ENCODE measurements around the gene SLC17A6.

Gene SLC17A6

DNA sequence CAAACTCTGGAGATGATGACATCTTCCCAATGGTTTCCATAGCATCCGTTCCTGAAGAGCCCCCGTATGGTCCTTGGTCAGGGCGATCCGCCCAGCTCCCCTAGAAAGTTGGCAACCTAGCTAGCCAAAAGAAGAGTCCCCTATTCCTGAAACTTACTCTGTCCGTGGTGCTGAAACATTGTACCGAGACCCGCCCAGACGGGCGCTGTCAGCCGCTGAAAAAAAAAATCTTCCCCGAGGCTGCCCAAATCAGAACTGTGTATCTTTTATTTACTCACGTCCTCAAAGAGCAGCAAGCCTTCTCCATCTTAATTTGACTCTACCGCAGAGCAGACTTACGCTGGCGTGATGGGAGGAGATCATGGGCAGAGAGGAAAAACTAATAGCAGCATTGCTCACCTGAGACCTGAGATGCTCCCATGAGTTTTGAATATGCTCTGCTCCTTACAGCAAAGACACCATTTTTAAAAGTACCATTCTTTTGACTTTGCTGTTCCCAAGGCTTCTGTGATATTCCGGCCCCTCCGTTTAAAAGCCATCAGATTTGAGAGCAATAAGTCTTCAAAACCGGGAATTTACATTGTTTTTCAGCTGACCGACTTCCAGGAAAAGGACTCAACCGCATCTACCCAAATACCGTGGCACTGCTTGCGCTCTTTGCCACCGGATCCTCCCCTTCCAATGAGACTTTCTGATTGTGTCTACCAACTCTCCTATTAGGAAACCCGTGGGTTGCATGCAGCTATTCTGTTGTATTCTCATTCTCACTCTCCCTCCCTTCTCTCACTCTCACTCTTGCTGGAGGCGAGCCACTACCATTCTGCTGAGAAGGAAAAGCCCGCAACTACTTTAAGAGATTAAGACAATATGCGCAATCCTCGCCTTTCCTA, at the start of gene SLC17A6:
Gene SLC17A6 (plus strand): TSS at position 786 of the 890 bp plus-strand sequence. CDS start 153 bp downstream, outside the sequence.
- no peak for DNase-seq (ENCODE audit: low spot score in 2 of 2)
- Mint-ChIP-seq H3K27ac (no peak within 1 kb of the TSS), H3K9me3 (no peaks in the 10 kb centered on the region), H3K4me1 (peaks cover 2% of the 10 kb centered on the region), H3K4me3 (no peak within 1 kb of the TSS), H3K27me3 (peaks cover 29% of the 10 kb centered on the region), H3K36me3 (no peaks in the 10 kb centered on the region)
- ATAC-seq (ENCODE audit: low read depth): no peak

DNA sequence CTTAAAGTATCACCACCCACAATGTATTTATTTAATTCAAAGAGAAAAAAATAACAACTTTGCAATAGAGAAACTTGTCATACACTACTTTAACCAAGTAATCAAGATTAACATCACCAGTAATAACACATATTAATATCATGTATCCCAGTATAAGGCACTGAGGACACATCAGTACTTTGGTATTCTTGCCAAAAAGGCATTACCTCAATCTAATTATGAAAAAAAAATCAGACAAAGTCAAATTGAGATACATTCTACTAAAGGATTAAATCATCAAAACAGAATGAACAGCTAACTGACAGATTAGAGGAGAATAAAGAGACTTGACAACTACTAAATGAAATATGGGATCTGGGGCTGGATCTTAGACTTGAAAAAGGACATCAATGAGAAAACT, 35.8 kb upstream of the SLC17A6 start:
- ATAC-seq (ENCODE audit: low read depth): no peak
- peaks cover 3% of the 10 kb centered on the region for H3K27me3 Mint-ChIP-seq
- no peak overlapping the region for H3K27ac Mint-ChIP-seq
- no peaks in the 10 kb centered on the region for H3K36me3 Mint-ChIP-seq
- no peaks in the 10 kb centered on the region for H3K4me1 Mint-ChIP-seq
- no peaks in the 10 kb centered on the region for H3K9me3 Mint-ChIP-seq
- no peak for DNase-seq (ENCODE audit: low spot score in 2 of 2)
- H3K4me3 Mint-ChIP-seq: no peak overlapping the region

DNA sequence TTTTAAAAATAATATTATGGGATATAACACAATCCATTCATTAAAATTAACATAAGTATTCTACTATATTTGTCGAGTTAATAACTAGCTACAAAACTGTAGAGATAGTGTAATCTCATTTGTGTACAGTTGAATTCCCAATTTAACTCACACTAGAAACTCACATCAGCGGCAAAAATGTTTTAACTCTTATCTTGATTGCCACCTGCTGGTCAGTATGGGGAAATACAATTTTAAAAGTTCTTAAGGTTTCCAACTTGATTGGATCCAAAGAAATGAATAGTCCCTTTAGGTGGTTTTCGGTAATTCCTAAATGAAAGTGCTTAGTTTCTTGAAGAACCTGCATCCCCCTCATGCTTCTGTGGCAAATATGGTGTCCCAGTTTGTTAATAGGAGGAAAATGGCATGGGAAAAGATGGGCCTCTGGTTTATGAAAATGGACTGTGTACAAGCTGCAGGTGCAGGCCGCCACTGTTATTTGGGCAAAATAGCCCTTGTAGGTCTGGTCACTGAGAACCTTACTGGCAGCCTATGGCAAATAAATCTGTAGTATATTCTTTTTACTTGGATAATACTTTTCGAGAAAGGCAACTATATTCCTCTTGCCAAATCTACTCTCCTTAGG, 33.7 kb upstream of the SLC17A6 start:
- Mint-ChIP-seq H3K27me3 (peaks cover 3% of the 10 kb centered on the region), H3K4me3 (no peak overlapping the region), H3K9me3 (no peaks in the 10 kb centered on the region), H3K36me3 (no peaks in the 10 kb centered on the region), H3K4me1 (no peaks in the 10 kb centered on the region), H3K27ac (no peak overlapping the region)
- ATAC-seq (ENCODE audit: low read depth) (no peak), DNase-seq (ENCODE audit: low spot score in 2 of 2) (no peak)

DNA sequence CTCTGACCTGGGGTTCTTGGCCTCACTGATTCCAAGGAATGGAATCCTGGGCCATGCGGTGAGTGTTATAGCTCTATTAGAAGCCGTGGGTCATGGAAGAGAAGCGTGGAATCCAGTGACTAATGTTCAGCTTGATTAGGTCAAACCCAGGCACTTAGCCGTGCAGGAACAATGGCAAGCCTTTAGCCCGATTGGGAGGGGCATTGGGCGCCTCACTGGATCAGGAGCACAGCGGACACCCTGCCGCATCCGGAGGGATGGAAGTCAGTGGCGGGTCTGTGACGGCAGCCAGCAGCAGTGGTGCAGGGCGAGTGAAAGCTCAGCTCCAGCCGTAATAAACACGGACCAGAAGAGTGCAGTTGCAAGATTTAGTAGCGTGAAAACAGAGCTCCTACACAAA, 20.5 kb upstream of the SLC17A6 start:
- Mint-ChIP-seq H3K4me1 (no peaks in the 10 kb centered on the region), H3K9me3 (no peaks in the 10 kb centered on the region), H3K36me3 (no peaks in the 10 kb centered on the region), H3K4me3 (no peak overlapping the region), H3K27ac (no peak overlapping the region), H3K27me3 (peaks cover 4% of the 10 kb centered on the region)
- no peak for ATAC-seq (ENCODE audit: low read depth)
- no peak for DNase-seq (ENCODE audit: low spot score in 2 of 2)

DNA sequence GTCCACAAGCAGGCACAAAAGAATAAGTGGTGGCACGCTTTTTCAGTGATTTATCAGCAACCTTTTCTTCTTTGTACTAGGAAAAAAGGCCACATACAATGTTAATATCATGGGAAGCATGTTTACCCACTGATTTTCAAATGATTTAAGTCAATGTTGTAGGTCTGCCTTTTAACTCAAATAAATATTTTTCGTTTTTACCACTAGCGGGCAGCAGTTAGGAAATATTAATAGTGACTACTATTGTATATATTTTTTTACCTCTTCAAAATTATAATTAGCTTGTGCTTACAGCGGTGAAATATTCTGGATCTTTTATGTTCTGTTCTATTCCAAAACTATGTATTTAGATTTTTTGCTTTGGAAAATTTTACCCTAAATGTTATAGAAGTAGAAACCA, 6.4 kb upstream of the SLC17A6 start:
- Mint-ChIP-seq H3K9me3 (no peaks in the 10 kb centered on the region), H3K36me3 (no peaks in the 10 kb centered on the region), H3K4me1 (no peaks in the 10 kb centered on the region), H3K27me3 (peaks cover 1% of the 10 kb centered on the region), H3K4me3 (no peak overlapping the region), H3K27ac (no peak overlapping the region)
- ATAC-seq (ENCODE audit: low read depth) (no peak), DNase-seq (ENCODE audit: low spot score in 2 of 2) (no peak)

DNA sequence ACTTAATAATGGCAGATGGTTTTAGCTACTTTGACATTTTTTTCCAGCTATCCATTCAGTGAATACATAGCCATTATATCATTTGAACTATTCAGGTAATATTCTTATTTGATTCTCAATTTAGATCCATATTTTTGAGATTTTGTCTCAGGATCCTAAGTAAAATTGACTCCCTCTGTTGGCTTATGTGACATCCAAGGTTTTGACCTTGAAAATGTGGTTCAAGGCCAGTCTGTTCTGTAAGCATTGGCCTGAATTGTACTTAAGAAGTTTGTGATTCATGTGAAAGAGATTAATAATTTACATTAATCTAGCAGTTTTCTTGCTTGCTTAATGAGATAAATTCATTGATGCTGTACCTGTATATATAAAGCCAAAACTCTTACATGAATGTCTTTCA, 1.6 kb upstream of the SLC17A6 start:
- Mint-ChIP-seq H3K36me3 (no peaks in the 10 kb centered on the region), H3K4me3 (no peak overlapping the region), H3K9me3 (no peaks in the 10 kb centered on the region), H3K4me1 (peaks cover 2% of the 10 kb centered on the region), H3K27ac (no peak overlapping the region), H3K27me3 (peaks cover 22% of the 10 kb centered on the region)
- DNase-seq (ENCODE audit: low spot score in 2 of 2): no peak
- ATAC-seq (ENCODE audit: low read depth): no peak

DNA sequence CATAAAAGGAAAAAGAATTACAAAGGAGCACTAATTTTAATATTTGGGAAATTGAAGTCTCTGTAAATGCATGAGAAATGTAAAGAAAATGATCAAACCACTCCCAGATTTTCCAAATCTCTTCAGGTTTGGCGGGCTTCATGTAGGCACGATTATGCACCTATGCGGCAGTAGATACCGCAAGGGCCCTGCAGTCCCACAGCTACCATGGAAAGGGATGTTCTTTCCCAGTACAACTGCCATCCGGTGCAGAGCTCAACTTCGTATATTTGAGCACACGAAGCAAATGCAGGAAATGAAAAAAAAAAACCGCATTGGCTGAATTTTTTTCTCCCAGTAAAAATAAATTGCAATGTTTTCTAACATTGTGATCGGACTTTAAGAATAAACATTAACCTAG, 1.4 kb downstream of the SLC17A6 start:
- Mint-ChIP-seq H3K4me1 (peaks cover 7% of the 10 kb centered on the region), H3K27ac (no peak overlapping the region), H3K36me3 (no peaks in the 10 kb centered on the region), H3K4me3 (no peak overlapping the region), H3K9me3 (no peaks in the 10 kb centered on the region), H3K27me3 (peaks cover 34% of the 10 kb centered on the region)
- DNase-seq (ENCODE audit: low spot score in 2 of 2) (no peak), ATAC-seq (ENCODE audit: low read depth) (no peak)

DNA sequence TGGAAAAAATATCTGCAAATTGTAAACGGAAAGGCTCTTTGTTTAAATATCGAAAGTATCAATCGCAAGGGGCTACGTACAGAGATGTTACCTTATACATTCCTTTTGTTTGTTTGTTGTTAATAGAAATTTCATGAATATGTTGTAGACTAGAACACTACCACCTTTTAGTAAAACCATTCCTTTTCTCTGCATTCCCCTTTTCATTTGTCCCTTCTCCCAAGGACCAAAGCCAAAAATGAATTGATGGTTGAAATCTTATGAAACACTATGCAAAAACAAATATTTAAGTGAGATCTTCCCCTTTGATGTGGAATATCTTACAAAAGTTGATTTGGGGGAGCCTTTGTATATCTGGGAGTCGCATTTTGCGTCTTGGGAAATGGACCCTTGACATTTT, 2.1 kb downstream of the SLC17A6 start:
- Mint-ChIP-seq H3K4me1 (peaks cover 7% of the 10 kb centered on the region), H3K36me3 (no peaks in the 10 kb centered on the region), H3K27ac (no peak overlapping the region), H3K27me3 (peaks cover 34% of the 10 kb centered on the region), H3K9me3 (no peaks in the 10 kb centered on the region), H3K4me3 (no peak overlapping the region)
- no peak for ATAC-seq (ENCODE audit: low read depth)
- DNase-seq (ENCODE audit: low spot score in 2 of 2): no peak

DNA sequence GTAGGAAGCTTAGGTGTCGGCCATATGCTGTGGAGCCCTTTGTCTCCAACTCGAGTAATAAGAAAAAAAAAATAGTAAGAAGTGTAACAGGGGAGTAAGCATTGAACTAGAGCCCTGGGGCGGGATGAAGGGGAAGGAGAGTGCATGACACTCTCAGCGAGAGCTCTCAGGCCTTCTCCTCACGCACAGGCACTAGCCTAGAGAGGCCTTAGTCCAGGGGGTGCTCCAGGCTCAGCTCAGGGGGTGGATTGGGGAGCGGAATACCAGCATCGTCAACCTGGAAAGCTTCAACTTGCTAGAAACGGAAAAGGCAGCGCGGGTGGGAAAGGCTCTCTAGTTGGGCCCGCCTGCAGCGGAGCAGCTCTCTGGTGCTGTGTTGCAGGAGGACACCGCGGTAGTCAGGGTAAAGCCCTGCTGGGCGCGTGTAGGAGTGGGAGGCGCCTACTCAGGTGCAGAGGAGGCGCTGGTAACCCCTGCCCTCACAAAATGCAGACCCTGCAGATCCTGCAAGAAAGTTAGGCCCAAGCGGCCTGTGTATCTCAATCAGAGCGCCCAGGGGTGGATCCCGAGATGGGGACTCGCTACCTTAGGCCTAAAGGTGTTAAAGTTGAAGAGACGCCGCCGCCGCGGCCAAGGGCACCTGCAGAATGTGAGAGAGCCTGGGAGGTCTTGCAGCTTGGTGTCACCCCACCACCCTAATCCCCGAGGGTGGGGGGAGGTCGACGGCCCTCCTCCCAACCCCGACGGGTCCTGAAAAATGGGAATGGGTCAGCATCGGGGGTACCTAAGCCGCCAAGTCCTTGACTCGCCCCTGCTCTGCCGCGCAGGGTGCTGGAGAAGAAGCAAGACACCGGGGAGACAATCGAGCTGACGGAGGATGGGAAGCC, 2.8 kb downstream of the SLC17A6 start:
- H3K9me3 Mint-ChIP-seq: no peaks in the 10 kb centered on the region
- no peaks in the 10 kb centered on the region for H3K36me3 Mint-ChIP-seq
- peaks cover 7% of the 10 kb centered on the region for H3K4me1 Mint-ChIP-seq
- DNase-seq (ENCODE audit: low spot score in 2 of 2): no peak
- no peak overlapping the region for H3K4me3 Mint-ChIP-seq
- no peak for ATAC-seq (ENCODE audit: low read depth)
- H3K27ac Mint-ChIP-seq: no peak overlapping the region
- H3K27me3 Mint-ChIP-seq: peaks cover 34% of the 10 kb centered on the region

DNA sequence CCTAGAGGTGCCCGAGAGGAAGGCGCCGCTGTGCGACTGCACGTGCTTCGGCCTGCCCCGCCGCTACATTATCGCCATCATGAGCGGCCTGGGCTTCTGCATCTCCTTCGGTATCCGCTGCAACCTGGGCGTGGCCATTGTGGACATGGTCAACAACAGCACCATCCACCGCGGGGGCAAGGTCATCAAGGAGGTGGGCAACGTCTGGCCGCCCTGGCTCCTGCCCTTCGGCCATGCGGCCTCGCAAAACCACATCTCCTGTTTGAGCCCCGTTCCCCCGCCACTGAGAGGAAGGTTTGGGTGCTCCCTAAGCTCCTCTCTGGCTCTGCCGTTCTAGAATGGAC, 3.4 kb downstream of the SLC17A6 start:
- DNase-seq (ENCODE audit: low spot score in 2 of 2) (no peak), ATAC-seq (ENCODE audit: low read depth) (no peak)
- Mint-ChIP-seq H3K27me3 (peaks cover 35% of the 10 kb centered on the region), H3K4me1 (peaks cover 7% of the 10 kb centered on the region), H3K36me3 (no peaks in the 10 kb centered on the region), H3K4me3 (no peak overlapping the region), H3K9me3 (no peaks in the 10 kb centered on the region), H3K27ac (no peak overlapping the region)

DNA sequence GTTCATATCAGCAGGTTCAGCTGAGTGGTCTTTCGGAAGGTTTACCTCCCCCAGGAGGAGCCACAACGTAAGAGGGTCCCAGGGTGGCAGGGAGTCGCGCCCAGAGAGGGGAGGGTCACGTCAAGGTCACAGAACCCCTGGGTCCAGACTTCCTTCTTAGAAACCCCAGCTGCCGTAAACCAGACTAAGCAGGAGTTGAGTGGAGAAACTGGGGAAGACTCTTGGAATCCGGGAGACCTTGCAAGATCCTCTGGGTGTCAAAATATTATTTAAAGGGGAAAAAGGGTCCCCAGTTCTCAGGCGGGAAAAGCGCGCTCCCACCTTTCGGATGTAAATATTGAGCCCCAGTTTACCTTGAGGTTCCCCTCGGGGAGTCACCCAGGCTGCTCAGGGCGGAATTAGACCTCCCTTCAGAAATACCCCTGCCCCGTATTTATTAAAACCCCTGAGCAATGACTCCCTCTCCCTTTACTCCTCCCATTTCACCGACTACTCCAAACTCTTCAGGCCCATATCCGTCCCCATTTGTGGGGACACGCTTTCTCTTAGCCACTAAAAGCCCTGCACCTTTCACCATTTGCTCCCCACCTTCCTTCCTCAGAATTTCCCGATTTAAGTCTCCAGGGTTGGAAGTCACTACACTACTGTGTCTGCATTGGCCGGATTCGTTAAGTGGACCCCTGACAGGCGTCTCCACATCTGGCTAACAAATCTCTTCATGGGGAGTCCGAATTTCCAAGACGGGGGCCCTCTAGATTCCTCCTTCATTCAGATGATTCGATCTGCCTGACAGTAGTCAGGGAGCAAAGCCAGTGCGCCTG, 4.2 kb downstream of the SLC17A6 start:
- Mint-ChIP-seq H3K36me3 (no peaks in the 10 kb centered on the region), H3K27me3 (peaks cover 30% of the 10 kb centered on the region), H3K27ac (no peak overlapping the region), H3K4me3 (no peak overlapping the region), H3K9me3 (no peaks in the 10 kb centered on the region), H3K4me1 (peaks cover 7% of the 10 kb centered on the region)
- no peak for ATAC-seq (ENCODE audit: low read depth)
- no peak for DNase-seq (ENCODE audit: low spot score in 2 of 2)

DNA sequence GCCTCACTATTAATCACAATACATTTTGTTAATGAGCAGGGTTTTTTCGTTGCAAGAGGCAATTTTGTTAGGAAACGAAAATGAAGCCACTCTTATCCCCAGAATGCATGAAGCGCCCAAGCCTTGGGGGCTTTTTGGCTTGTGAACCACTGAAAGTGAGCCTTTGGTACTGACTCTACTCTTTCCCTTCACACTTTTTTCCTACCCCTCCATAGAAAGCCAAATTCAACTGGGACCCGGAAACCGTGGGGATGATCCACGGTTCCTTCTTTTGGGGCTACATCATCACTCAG, 4.8 kb downstream of the SLC17A6 start:
- Mint-ChIP-seq H3K9me3 (no peaks in the 10 kb centered on the region), H3K4me3 (no peak overlapping the region), H3K36me3 (no peaks in the 10 kb centered on the region), H3K27ac (no peak overlapping the region), H3K4me1 (peaks cover 6% of the 10 kb centered on the region), H3K27me3 (peaks cover 28% of the 10 kb centered on the region)
- ATAC-seq (ENCODE audit: low read depth) (no peak), DNase-seq (ENCODE audit: low spot score in 2 of 2) (no peak)

DNA sequence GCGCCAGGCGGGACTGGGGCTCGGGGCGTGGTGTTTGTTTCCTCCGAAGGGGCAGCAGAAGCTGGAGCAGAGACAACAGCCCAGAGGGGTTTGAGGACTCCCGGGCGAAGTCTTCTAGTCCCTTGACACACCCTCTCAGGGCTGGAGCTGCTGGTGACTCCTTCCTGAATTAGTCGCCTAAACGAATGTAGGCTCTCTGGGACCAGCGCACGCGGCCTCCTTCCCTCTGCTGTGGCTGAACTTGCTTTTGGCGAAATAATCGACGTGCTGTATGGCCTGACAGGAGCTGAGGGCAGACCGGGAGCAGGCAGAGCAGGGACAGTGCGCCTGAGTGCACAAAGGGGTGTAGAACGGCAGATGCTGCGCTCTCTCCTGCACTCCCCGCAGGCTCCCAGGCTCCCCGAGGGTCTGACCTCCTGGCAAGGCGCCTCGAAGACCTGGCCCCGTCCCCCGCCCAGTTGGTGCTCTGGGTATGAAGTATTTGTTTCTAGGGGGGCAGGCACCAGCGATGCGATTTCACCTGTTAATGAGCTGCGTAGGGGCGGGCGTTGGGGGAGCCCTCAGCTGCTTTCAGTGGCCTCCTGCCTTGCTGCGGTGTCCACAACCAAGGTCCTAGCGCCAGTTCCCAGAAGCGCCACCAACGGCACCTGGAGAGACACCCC, 5.3 kb downstream of the SLC17A6 start:
- H3K27ac Mint-ChIP-seq: no peak overlapping the region
- H3K36me3 Mint-ChIP-seq: no peaks in the 10 kb centered on the region
- peaks cover 4% of the 10 kb centered on the region for H3K4me1 Mint-ChIP-seq
- peaks cover 24% of the 10 kb centered on the region for H3K27me3 Mint-ChIP-seq
- no peak overlapping the region for H3K4me3 Mint-ChIP-seq
- ATAC-seq (ENCODE audit: low read depth): no peak
- DNase-seq (ENCODE audit: low spot score in 2 of 2): no peak
- no peaks in the 10 kb centered on the region for H3K9me3 Mint-ChIP-seq

Data from memory B cell (primary cell).